ENCODE results near the gene DLX4. TPM values are rescaled to one million over a fixed set of nuclear protein-coding genes. Genes with fewer than 3 reads are reported as not detected.

DLX4 gene
- total RNA-seq, 1 donor from 2014 or later, result not detected

GRCh38 chr17:49946208-49946607 lies 22.8 kb upstream of the DLX4 start:
- DNase-seq (ENCODE audit: low spot score in 2 of 2) (no peak), FAIRE-seq (no peak)

- no peak for FAIRE-seq
- DNase-seq (ENCODE audit: low spot score in 2 of 2), result no peak
Measured at GRCh38 chr17:49946964-49947584, 21.9 kb upstream of the DLX4 start.

- no peak for FAIRE-seq
Measured at GRCh38 chr17:49949634-49950033, 19.4 kb upstream of the DLX4 start.

GRCh38 chr17:49951362-49952082 lies 17.5 kb upstream of the DLX4 start:
- FAIRE-seq, result no peak
- no peak for DNase-seq (ENCODE audit: low spot score in 2 of 2)

More at GRCh38 chr17:49949634-49950033, 19.4 kb upstream of the DLX4 start:
- DNase-seq (ENCODE audit: low spot score in 2 of 2), result no peak

GRCh38 chr17:49952209-49952911 lies 16.6 kb upstream of the DLX4 start:
- FAIRE-seq (no peak), DNase-seq (ENCODE audit: low spot score in 2 of 2) (peak in 1 of 2 donors; percentile 54)

DNA sequence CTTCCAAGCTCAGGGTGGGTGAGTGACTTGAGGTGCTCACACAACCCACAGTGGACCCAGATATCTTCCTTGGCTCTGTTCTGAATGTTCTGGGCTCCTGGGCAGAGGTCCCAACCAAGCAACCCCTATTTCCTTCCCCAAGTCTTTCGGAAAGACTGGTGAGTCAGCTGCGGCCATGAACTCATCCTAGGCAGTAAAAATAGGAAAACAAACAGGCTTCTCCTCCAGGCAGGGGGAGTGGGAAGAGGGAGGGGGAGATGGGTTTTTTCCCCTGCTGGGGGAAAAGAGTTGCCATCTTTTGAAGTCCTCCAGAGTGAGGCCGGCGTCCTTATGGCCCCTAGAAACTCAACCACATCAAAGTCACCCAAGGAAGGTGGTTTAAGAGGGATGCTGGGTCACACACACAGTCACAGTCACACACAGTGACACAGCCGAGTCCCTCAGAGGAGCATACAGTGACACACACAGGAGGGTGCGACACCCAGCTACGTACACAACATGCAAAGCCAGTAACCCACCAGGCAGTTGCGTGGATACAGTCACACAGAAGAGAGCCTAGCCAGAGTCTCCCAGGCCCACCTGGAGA lies 16.0 kb upstream of the DLX4 start:
- FAIRE-seq (no peak), DNase-seq (ENCODE audit: low spot score in 2 of 2) (no peak)

- FAIRE-seq (no peak), DNase-seq (ENCODE audit: low spot score in 2 of 2) (no peak)
Measured at GRCh38 chr17:49955157-49955556, 13.8 kb upstream of the DLX4 start.

- DNase-seq (ENCODE audit: low spot score in 2 of 2) (no peak), FAIRE-seq (no peak)
Measured at GRCh38 chr17:49956780-49957179, 12.2 kb upstream of the DLX4 start.

DNA sequence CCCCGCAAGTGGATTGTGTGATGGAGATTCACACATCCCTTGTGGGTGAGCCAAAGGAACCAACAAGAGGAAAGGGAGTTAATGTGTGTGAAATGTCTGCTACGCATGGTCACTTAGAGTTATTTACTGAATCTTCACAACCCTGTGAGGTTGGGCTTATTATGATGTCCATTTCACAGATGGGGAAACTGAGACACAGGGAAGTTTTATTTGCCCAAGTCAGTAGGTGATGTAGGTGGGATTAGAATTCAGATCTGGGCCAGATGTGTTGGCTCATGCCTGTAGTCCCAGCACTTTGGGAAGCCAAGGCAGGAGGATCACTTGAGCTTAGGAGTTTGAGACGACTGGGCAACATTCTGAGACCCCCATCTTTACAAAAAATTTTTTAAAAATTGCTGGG lies 11.6 kb upstream of the DLX4 start:
- FAIRE-seq, result no peak
- DNase-seq (ENCODE audit: low spot score in 2 of 2), result no peak

GRCh38 chr17:49958723-49959122 lies 10.3 kb upstream of the DLX4 start:
- DNase-seq (ENCODE audit: low spot score in 2 of 2), result no peak
- no peak for FAIRE-seq

- FAIRE-seq, result no peak
- DNase-seq (ENCODE audit: low spot score in 2 of 2), result no peak
Measured at GRCh38 chr17:49959183-49959935, 9.6 kb upstream of the DLX4 start.

DNA sequence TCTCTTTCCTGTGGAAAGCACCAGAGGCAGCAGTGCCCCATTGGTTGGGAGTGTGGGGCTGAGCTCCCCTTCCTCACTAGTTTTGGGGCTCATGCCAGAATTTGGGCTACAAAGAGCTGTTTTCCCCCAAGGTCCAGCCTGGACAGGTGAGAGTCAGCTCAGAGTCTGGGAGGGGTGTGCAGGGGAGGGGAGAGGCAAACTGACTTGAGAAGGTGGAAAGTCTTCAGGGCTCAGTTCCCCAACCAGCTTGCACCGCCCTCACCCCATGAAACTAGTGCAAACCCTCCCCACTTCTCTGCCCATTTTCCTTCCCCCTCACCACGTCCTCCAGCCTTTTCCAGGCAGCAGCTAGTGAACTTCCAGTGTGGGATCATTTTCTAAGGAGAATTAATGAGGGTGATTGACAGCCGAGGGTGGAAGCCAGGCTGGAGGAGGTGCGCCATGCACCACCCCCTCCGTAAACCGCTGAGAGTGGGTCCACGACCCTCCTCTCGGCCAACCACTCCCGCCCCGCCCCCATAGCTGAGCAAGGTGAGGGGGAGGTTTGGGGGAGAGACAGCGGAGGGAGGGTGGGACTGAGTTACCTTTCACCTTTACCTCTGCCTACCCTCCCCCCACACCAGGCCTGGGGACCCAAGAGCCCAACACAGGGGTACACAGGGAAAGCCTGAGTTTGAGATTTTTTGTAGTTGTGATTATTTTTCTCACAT lies 6.2 kb upstream of the DLX4 start:
- DNase-seq (ENCODE audit: low spot score in 2 of 2) (no peak), FAIRE-seq (no peak)

DNA sequence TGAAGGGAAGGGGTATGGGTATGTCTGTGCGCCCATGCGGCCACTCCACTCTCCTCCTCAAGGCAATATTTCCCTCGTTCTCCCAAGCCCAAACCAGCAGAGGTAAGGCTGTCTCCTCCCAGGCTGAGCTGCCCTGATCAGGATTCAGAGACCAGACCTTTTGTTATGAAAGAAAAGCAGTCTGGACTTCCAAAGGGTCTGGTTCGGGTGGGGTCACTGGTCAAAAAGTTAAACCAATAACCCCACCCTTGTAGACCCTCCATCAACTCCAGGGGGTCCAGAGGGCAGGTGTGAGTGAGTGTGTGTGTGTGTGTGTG lies 5.7 kb upstream of the DLX4 start:
- no peak for DNase-seq (ENCODE audit: low spot score in 2 of 2)
- no peak for FAIRE-seq

DNA sequence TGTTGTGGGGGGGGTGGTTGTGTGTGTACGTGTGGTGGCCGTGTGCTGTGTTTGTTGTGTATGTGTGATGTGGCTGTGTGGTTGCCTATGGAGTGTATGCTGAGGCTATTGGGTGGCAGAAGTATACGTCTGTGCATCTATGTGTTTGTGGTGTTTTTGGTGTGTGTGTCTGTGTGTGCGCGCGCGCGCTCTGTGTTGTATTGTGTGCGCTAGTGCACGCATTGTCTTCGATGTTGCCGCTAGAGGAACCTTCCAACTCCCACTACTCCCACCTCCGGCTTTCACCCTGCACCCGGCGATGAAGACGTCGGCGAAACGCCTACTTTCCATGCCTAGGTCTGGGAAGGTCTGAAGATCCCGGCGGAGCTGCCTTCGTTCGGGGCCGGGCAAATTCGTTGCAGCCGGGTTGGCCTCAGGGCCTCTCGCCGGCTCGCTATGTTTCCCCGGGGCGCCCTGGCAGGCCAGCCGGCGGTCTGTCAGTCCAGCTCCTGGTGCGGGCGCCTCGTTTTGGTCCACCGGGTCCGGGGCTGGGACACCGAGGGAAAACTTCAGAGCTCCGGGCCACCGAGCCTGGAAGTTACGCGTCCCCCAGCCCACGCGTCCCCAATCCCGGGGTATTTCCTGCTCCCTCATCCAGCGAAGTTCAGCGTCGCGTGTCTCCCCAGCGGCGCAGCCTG lies 5.2 kb upstream of the DLX4 start:
- FAIRE-seq (no peak), DNase-seq (ENCODE audit: low spot score in 2 of 2) (no peak)

GRCh38 chr17:49964303-49964768 lies 4.7 kb upstream of the DLX4 start:
- FAIRE-seq (no peak), DNase-seq (ENCODE audit: low spot score in 2 of 2) (no peak)

DNA sequence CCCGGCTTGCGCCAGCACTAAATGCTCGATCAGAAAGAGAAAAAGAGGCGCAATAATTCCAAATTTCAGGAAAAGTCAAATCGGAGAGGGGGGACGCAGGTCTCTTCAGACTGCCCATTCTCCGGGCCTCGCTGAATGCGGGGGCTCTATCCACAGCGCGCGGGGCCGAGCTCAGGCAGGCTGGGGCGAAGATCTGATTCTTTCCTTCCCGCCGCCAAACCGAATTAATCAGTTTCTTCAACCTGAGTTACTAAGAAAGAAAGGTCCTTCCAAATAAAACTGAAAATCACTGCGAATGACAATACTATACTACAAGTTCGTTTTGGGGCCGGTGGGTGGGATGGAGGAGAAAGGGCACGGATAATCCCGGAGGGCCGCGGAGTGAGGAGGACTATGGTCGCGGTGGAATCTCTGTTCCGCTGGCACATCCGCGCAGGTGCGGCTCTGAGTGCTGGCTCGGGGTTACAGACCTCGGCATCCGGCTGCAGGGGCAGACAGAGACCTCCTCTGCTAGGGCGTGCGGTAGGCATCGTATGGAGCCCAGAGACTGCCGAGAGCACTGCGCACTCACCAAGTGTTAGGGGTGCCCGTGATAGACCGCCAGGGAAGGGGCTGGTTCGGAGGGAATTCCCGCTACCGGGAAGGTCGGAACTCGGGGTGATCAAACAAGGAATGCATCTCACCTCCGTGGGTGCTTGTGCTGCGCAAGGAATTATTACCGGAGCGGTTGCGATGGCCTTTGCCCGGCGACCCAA lies 4.0 kb upstream of the DLX4 start:
- FAIRE-seq, result no peak
- DNase-seq (ENCODE audit: low spot score in 2 of 2), result no peak

DNA sequence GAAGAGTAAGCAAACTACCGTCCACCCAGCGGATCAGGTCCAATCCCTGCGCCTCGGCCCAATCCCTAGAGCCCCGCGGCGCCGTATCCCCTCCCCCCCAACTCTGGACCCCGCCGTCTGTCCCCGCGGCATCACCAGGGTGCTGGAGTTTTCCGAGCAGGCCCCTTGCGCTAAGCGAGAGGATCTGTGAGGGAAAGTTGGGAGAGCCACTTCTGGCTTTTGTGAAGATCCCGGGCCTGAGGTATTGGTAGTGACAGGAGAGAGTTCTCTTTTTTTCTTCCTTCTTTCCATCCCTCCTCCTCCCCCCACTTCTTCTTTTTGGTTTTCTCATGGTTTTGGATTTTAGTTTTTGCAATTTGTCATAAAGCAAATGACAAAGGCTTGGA lies 3.5 kb upstream of the DLX4 start:
- DNase-seq (ENCODE audit: low spot score in 2 of 2), result no peak
- FAIRE-seq, result no peak

DNA sequence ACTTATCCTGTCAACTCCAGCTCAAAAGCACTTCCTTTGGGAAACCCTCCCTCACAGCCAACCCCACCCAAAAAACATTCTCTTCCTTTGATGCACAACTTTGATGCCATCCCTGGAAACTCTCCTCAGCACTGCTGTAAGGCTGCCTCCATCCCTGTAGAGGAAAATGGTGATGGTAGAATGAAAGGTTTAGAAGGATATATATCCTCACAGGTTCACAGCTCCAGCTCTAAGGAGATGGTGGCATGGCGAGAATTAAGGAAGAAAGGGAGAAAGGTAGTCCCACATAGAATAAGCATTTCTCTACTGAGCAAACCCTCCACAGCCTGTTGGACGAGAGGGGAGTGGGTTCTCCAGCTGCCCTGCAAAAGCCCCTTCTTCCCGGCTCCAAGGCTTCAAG lies 2.2 kb upstream of the DLX4 start:
- FAIRE-seq (no peak), DNase-seq (ENCODE audit: low spot score in 2 of 2) (no peak)

DNA sequence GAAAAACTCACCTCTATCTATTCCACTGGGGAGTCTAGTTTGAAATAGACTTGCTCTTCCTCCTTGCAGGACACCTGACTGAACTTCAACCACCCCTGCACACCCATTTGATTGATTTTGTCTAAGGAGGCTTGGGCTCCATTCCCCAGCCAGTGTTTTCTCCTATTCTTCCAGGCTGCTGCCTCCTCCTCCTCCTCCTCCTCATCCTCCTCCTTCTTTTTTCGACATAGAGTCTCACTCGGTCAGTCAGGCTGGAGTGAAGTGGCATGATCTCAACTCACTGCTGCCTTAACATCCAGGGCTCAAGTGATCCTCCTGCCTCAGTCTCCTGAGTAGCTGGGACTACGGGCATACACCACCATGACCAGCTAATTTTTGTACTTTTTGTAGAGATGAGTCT lies 1.8 kb upstream of the DLX4 start:
- no peak for FAIRE-seq

More for the DNA sequence above, 1.8 kb upstream of the DLX4 start:
- no peak for DNase-seq (ENCODE audit: low spot score in 2 of 2)

Measured in frontal cortex (tissue), 4 donors.